ENCODE data around the gene CFAP90.

The CFAP90 gene

DNA sequence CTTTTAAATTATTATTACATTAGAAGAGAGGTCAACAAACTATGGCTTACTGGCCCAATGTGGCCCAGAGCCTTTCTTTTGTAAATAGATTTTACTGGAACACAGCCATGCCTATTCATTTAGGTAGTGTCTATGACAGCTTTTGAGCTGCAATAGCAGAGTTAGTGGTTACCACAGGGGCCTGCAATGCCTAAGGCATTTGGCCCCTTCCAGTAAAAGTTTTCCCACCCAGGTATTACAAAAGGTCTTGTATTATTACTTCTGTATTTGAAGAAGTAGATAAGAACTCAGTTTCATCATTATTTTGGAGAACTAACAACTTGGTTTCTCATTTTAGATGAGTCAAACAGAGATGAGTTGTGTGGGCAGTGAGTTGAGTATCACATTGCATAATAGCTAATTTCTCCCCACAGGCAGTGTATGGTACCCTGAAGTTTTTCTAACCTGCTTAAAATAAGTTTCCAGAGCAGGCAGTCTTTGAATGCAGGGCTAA lies 27.5 kb upstream of the CFAP90 start:
- DNase-seq (ENCODE audit: extremely low spot score) = no peak
- CTCF ChIA-PET = no interaction called here
- TF ChIP-seq CTBP1 (IDR thresholded peaks at IDR 0.05; ENCODE audit: borderline replicate concordance) = no peak
- no peak for TF ChIP-seq FOXA1 (IDR thresholded peaks at IDR 0.05)
- no peak for TF ChIP-seq LEF1 (IDR thresholded peaks at IDR 0.05; ENCODE audit: borderline replicate concordance)
- TF ChIP-seq SUZ12 (IDR thresholded peaks at IDR 0.05) = no peak
- TF ChIP-seq ZNF384 (IDR thresholded peaks at IDR 0.05) = no peak
- no peak for TF ChIP-seq L3MBTL2 (conservative IDR thresholded peaks at IDR 0.05)
- no peak for TF ChIP-seq TARDBP (IDR thresholded peaks at IDR 0.05)
- no peak for TF ChIP-seq SP1 (IDR thresholded peaks at IDR 0.05)
- TF ChIP-seq NFRKB (IDR thresholded peaks at IDR 0.05) = no peak
- no peak for TF ChIP-seq ELF4 (IDR thresholded peaks at IDR 0.05)
- TF ChIP-seq ARNT (IDR thresholded peaks at IDR 0.05) = no peak
- no peak for TF ChIP-seq BHLHE40 (IDR thresholded peaks at IDR 0.05; ENCODE audit: borderline replicate concordance)
- no peak for TF ChIP-seq HDGF (IDR thresholded peaks at IDR 0.05; ENCODE audit: borderline replicate concordance)
- no peak for TF ChIP-seq FOXK2 (IDR thresholded peaks at IDR 0.05)
- TF ChIP-seq, protein P1, sequence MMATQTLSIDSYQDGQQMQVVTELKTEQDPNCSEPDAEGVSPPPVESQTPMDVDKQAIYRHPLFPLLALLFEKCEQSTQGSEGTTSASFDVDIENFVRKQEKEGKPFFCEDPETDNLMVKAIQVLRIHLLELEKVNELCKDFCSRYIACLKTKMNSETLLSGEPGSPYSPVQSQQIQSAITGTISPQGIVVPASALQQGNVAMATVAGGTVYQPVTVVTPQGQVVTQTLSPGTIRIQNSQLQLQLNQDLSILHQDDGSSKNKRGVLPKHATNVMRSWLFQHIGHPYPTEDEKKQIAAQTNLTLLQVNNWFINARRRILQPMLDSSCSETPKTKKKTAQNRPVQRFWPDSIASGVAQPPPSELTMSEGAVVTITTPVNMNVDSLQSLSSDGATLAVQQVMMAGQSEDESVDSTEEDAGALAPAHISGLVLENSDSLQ (IDR thresholded peaks at IDR 0.05) = no peak
- TF ChIP-seq FOXM1 (IDR thresholded peaks at IDR 0.05; ENCODE audit: borderline replicate concordance) = no peak
- POLR2A ChIA-PET = interaction anchor here (0.8 kb wide), 1 partner anchor 10 kb away, joined by 4 read pairs; the partner anchor contains the start of genes FASTKD3 and MTRR

DNA sequence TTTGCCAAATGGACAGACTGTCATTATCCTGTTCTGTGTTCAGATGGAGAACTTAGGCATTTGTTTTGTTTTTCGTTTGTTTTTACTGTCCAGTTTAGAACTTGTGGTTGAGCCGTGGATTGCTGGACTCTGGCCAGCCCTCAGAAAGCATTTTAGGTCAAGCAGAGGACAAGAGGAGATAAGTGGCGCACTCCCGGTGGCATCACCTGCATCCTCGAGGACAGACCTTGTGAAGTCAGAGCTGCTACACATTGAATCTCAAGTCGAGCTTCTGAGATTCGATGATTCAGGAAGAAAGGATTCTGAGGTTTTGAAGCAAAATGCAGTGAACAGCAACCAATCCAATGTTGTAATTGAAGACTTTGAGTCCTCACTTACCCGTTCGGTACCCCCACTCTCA lies 26.9 kb upstream of the CFAP90 start:
- POLR2A ChIA-PET = interaction anchor here (0.8 kb wide), 1 partner anchor 9 kb away, joined by 4 read pairs; the partner anchor contains the start of genes FASTKD3 and MTRR
- CTCF ChIA-PET = no interaction called here
- DNase-seq (ENCODE audit: extremely low spot score) = no peak
- TF ChIP-seq FOXM1 (IDR thresholded peaks at IDR 0.05; ENCODE audit: borderline replicate concordance) (no peak), ELF4 (IDR thresholded peaks at IDR 0.05) (no peak), NFRKB (IDR thresholded peaks at IDR 0.05) (no peak), ZNF384 (IDR thresholded peaks at IDR 0.05) (no peak), L3MBTL2 (conservative IDR thresholded peaks at IDR 0.05) (no peak), SP1 (IDR thresholded peaks at IDR 0.05) (no peak), LEF1 (IDR thresholded peaks at IDR 0.05; ENCODE audit: borderline replicate concordance) (no peak), CTBP1 (IDR thresholded peaks at IDR 0.05; ENCODE audit: borderline replicate concordance) (no peak), TARDBP (IDR thresholded peaks at IDR 0.05) (no peak), FOXK2 (IDR thresholded peaks at IDR 0.05) (no peak)

DNA sequence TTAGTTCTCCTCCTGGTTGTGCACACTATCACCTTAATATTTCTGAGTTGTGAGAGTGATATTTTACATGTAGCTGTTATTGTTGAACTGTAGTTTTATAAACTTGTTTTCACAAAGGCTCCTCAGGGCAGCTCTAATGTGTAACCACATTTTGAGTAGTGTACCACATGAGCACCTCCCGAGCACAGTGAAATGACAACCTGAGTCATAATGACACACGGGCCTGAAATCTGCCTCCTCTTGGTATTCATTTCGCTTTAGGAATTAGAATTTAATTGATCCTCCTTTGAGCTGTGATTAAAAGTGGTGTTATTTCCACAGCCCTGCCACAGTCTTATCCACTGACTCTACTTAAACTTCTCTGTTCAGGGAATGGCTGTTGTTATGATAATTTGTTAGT lies 25.9 kb upstream of the CFAP90 start:
- no peak for DNase-seq (ENCODE audit: extremely low spot score)
- ChIA-PET POLR2A (no interaction called here), CTCF (interaction anchor here (1.9 kb wide), 1 partner anchor 10 kb away, joined by 4 read pairs; no protein-coding TSS in a partner anchor)
- no peak for TF ChIP-seq LEF1 (IDR thresholded peaks at IDR 0.05; ENCODE audit: borderline replicate concordance)
- TF ChIP-seq SP1 (IDR thresholded peaks at IDR 0.05) = no peak
- no peak for TF ChIP-seq FOXM1 (IDR thresholded peaks at IDR 0.05; ENCODE audit: borderline replicate concordance)
- TF ChIP-seq BHLHE40 (IDR thresholded peaks at IDR 0.05; ENCODE audit: borderline replicate concordance) = no peak
- TF ChIP-seq ARNT (IDR thresholded peaks at IDR 0.05) = no peak
- TF ChIP-seq TARDBP (IDR thresholded peaks at IDR 0.05) = no peak
- no peak for TF ChIP-seq SUZ12 (IDR thresholded peaks at IDR 0.05)
- no peak for TF ChIP-seq CTBP1 (IDR thresholded peaks at IDR 0.05; ENCODE audit: borderline replicate concordance)
- TF ChIP-seq HDGF (IDR thresholded peaks at IDR 0.05; ENCODE audit: borderline replicate concordance) = no peak
- TF ChIP-seq, protein P1 (IDR thresholded peaks at IDR 0.05) = no peak
- TF ChIP-seq L3MBTL2 (conservative IDR thresholded peaks at IDR 0.05) = no peak
- no peak for TF ChIP-seq NFRKB (IDR thresholded peaks at IDR 0.05)
- TF ChIP-seq ZNF384 (IDR thresholded peaks at IDR 0.05) = no peak
- no peak for TF ChIP-seq FOXA1 (IDR thresholded peaks at IDR 0.05)
- TF ChIP-seq FOXK2 (IDR thresholded peaks at IDR 0.05) = no peak
- no peak for TF ChIP-seq ELF4 (IDR thresholded peaks at IDR 0.05)

DNA sequence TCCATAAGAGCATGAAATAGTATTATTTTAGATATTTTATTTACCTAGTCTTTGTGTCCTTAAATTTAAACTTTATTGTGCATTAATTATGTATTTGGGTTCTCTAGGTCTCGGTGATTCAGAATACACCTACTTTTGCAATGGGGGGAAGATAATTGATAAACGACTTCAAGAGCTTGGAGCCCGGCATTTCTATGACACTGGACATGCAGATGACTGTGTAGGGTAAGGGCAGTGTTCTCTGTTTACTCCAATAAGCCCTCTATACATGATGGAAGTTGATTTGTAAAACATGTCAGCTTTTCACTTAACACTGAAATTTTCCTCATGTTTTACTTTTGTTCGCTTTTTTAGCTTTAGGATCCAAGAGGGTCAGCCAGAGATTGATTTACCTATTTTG lies 24.2 kb upstream of the CFAP90 start:
- DNase-seq (ENCODE audit: extremely low spot score) = no peak
- ChIA-PET CTCF (interaction anchor here (0.6 kb wide), 1 partner anchor 10 kb away, joined by 3 read pairs; no protein-coding TSS in a partner anchor), POLR2A (no interaction called here)
- TF ChIP-seq, protein P1 (IDR thresholded peaks at IDR 0.05) = no peak
- TF ChIP-seq SUZ12 (IDR thresholded peaks at IDR 0.05) = no peak
- no peak for TF ChIP-seq FOXM1 (IDR thresholded peaks at IDR 0.05; ENCODE audit: borderline replicate concordance)
- no peak for TF ChIP-seq ELF4 (IDR thresholded peaks at IDR 0.05)
- no peak for TF ChIP-seq ZNF384 (IDR thresholded peaks at IDR 0.05)
- no peak for TF ChIP-seq TARDBP (IDR thresholded peaks at IDR 0.05)
- TF ChIP-seq SP1 (IDR thresholded peaks at IDR 0.05) = no peak
- TF ChIP-seq L3MBTL2 (conservative IDR thresholded peaks at IDR 0.05) = no peak
- no peak for TF ChIP-seq ARNT (IDR thresholded peaks at IDR 0.05)
- TF ChIP-seq LEF1 (IDR thresholded peaks at IDR 0.05; ENCODE audit: borderline replicate concordance) = no peak

DNA sequence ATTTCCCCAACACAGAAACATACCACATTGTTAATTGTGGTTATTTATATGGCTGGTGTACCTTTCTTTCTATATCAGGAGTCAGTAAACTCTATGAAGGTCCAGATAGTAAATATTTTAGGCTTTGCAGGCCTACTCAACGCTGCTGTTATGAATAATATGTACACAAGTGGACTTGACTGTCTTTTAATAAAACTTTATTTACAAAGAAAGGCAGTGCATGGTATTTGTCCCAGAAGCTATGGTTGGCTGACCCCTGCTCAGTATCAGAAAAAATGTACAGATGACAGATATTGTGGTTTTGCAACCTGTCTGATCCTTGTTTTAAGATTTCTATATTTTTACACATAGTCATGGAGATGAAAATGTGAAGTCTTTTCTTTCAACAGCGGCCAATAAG lies 23.7 kb upstream of the CFAP90 start:
- ChIA-PET CTCF (interaction anchor here (0.6 kb wide), 1 partner anchor 11 kb away, joined by 3 read pairs; no protein-coding TSS in a partner anchor), POLR2A (no interaction called here)
- TF ChIP-seq ZNF384 (IDR thresholded peaks at IDR 0.05) = no peak
- TF ChIP-seq, protein P1 (IDR thresholded peaks at IDR 0.05) = no peak
- no peak for TF ChIP-seq NFRKB (IDR thresholded peaks at IDR 0.05)
- TF ChIP-seq SUZ12 (IDR thresholded peaks at IDR 0.05) = no peak
- no peak for TF ChIP-seq FOXA1 (IDR thresholded peaks at IDR 0.05)
- no peak for TF ChIP-seq ELF4 (IDR thresholded peaks at IDR 0.05)
- TF ChIP-seq CTBP1 (IDR thresholded peaks at IDR 0.05; ENCODE audit: borderline replicate concordance) = no peak
- no peak for TF ChIP-seq HDGF (IDR thresholded peaks at IDR 0.05; ENCODE audit: borderline replicate concordance)
- no peak for TF ChIP-seq L3MBTL2 (conservative IDR thresholded peaks at IDR 0.05)
- no peak for TF ChIP-seq BHLHE40 (IDR thresholded peaks at IDR 0.05; ENCODE audit: borderline replicate concordance)
- no peak for TF ChIP-seq LEF1 (IDR thresholded peaks at IDR 0.05; ENCODE audit: borderline replicate concordance)
- no peak for DNase-seq (ENCODE audit: extremely low spot score)
